HG02852 (cell line): Measurements from ENCODE around the gene SHISA8.

ENCODE experiments used
- ATAC-seq: cut with Tn5 transposase; IDR thresholded peaks from one replicate; pipeline ENCODE4 v1.9.1; 2021; ENCODE audit warnings: mild to moderate bottlenecking, moderate library complexity; ENCODE audit not compliant: unreplicated experiment

Gene SHISA8

DNA sequence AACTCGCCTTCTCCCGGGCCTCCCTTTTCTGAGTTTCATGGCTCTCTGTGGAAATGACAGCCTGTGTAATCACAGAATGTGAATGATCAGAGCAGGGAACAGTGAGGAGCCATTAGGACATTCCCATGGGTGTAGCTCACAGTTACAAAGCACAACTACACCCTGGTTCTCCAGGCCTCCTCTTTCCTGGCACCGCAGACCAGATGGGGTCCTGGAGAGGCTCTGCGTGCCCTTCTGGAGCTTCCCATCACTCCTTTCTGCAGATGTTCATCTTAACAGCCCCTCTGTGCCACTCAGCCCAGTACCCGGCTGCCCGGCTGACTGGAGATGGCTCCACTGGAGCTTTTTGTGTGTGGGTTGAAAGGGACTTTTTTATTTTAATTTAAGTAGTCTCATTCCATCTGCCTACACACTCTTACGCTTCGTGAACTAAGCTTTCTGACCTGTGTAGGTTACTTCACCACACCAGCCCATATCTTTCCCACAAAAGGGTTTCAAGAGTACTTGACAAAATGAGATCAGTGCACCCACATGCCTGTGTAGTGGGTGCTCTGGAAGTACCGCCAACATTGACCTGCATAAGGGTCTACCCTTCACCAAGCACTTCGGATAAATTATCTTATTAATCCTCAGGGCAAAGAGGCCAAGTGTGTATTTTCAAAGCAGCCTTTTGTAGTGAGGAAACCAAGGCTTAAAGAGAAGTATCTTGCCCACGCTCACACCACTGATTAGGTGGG, 52.2 kb downstream of the SHISA8 start:
- ATAC-seq = peak; percentile 58

DNA sequence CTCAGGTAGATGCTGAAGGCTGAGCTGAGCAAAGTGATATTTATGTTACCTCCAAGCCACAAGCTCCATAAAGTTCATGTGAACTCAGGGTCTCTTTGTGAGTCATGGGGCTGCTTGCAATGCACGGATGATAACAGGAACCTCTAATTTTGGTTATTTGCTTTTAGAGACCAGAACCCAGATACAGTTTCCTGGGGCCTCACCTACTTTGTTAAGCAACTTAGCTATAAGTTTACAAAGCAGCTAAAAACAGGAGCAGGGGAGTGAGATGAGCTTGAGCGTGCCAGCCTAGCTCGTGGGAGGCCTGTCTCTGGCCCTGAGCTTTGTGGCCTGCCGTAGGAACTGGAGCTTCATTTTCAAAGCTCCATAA, 52.7 kb downstream of the SHISA8 start:
- ATAC-seq = peak; percentile 54
